Tibial artery (tissue), 4 donors: Measurements from ENCODE around the gene AP2S1.

Experiments
- DNase-seq, 2 donors: peaks; one replicate each; pipeline ENCODE4 v3.0.0-alpha.2; 2019
- H3K27ac ChIP-seq, 2 donors: fragments of 200-600 bp; sonication (generic) in 1 of 2; 1 replicate in 1 of 2; 2 replicates in 1 of 2; pipeline ENCODE4 v1.5.1; 2018 to 2019; ENCODE audit warnings: mild to moderate bottlenecking in 1 of 2
- H3K27me3 ChIP-seq, 2 donors: fragments of 200-600 bp; sonication (generic) in 1 of 2; one replicate each; pipeline versions ENCODE4 v1.5.1 to v1.6.0; 2016 to 2019
- H3K36me3 ChIP-seq, 3 donors: fragments of 200-600 bp; sonication (generic) in 2 of 3; one replicate each; pipeline ENCODE4 v1.5.1; 2016 to 2019; ENCODE audit warnings: mild to moderate bottlenecking in 2 of 3
- H3K4me1 ChIP-seq, 4 donors: fragments of 200-600 bp; sonication (generic) in 2 of 4; 1 replicate in 3 of 4; 2 replicates in 1 of 4; pipeline ENCODE4 v1.5.1; 2016 to 2019
- H3K4me3 ChIP-seq, 2 donors: fragments of 200-600 bp; sonication (generic) in 1 of 2; 1 replicate in 1 of 2; 2 replicates in 1 of 2; pipeline ENCODE4 v1.5.1; 2018 to 2019; ENCODE audit warnings: mild to moderate bottlenecking in 2 of 2
- H3K9me3 ChIP-seq, 3 donors: fragments of 200-600 bp; sonication (generic) in 1 of 3; one replicate each; pipeline ENCODE4 v1.5.1; 2016 to 2019
- intact Hi-C: fragments of 100-400 bp; cut with DNase I; formaldehyde crosslinking; loops from one replicate; pipeline ENCODE4 v1.15.0; 2023; ENCODE audit warnings: low total_unique reads
- TF ChIP-seq, protein P1 (sequence below), 2 experiments: fragments of 200-600 bp in 1 of 2; fragments of 450-650 bp in 1 of 2; IDR thresholded peaks; one replicate each; pipeline ENCODE4 v1.5.1; 2017 to 2019; ENCODE audit warnings: antibody characterized with exemption in 2 of 2, mild to moderate bottlenecking in 1 of 2, moderate library complexity in 1 of 2

The AP2S1 gene

DNA sequence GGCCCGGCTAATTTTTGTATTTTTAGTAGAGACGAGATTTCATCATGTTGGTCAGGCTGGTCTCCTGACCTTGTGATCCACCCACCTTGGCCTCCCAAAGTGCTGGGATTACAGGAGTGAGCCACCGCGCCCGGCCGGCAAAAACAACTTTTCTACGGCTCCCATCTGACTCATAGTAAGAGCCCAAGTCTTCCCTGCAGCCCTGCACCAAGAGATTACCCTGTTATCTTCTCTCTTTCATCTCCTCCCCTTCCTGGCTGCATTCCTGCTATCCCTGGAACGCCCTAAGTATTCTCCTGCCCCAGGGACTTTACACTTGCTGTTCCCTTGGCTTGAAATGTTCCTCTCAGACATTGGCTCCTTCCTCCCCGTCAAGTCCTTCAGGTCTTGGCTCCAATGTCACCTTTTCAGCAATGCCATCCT, 6.6 kb downstream of the AP2S1 start:
- Histone ChIP-seq H3K36me3 (peaks cover 30 to 65% (median 42%) of the 10 kb centered on the region in 3 donors), H3K9me3 (no peaks in the 10 kb centered on the region)
- intact Hi-C loops, result no loop called here

DNA sequence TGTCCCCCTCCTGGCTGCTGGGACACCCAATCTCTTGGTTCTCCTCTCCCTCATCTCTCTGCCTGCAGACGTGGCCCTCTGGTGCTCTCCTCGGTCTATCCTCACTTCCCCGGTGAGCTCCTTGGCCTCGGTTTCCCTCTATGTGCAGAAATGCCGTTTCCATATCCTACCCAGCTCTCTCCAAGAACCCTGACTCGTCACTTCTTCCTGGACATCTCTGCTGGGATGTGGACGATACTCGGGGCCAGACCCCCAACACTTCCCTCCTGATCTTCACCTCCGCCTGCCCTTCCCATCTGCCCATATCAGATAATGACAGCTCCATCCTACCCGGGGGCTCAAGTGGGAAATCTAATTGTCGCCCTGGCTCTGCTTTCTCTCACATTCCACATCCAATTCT, 7.9 kb downstream of the AP2S1 start:
- H3K36me3 ChIP-seq, result peaks cover 37 to 76% (median 52%) of the 10 kb centered on the region in 3 donors
- no peaks in the 10 kb centered on the region for H3K27me3 ChIP-seq
- intact Hi-C loops, result no loop called here
- H3K4me1 ChIP-seq, result peaks cover 0 to 30% (median 16%) of the 10 kb centered on the region in 4 donors
- H3K4me3 ChIP-seq, result no peak overlapping the region
- DNase-seq, result no peak
- TF ChIP-seq, protein P1, sequence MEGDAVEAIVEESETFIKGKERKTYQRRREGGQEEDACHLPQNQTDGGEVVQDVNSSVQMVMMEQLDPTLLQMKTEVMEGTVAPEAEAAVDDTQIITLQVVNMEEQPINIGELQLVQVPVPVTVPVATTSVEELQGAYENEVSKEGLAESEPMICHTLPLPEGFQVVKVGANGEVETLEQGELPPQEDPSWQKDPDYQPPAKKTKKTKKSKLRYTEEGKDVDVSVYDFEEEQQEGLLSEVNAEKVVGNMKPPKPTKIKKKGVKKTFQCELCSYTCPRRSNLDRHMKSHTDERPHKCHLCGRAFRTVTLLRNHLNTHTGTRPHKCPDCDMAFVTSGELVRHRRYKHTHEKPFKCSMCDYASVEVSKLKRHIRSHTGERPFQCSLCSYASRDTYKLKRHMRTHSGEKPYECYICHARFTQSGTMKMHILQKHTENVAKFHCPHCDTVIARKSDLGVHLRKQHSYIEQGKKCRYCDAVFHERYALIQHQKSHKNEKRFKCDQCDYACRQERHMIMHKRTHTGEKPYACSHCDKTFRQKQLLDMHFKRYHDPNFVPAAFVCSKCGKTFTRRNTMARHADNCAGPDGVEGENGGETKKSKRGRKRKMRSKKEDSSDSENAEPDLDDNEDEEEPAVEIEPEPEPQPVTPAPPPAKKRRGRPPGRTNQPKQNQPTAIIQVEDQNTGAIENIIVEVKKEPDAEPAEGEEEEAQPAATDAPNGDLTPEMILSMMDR (IDR thresholded peaks at IDR 0.05), result no peak
- H3K27ac ChIP-seq, result peak overlapping the region; percentile 78 to 86
- no peaks in the 10 kb centered on the region for H3K9me3 ChIP-seq

More for the DNA sequence above, 6.6 kb downstream of the AP2S1 start:
- no peaks in the 10 kb centered on the region for H3K27me3 ChIP-seq
- TF ChIP-seq, protein P1 (IDR thresholded peaks at IDR 0.05), result no peak
- no peak overlapping the region for H3K4me3 ChIP-seq
- no peak for DNase-seq
- H3K27ac ChIP-seq, result no peak overlapping the region
- H3K4me1 ChIP-seq, result peaks cover 0 to 40% (median 18%) of the 10 kb centered on the region in 4 donors

DNA sequence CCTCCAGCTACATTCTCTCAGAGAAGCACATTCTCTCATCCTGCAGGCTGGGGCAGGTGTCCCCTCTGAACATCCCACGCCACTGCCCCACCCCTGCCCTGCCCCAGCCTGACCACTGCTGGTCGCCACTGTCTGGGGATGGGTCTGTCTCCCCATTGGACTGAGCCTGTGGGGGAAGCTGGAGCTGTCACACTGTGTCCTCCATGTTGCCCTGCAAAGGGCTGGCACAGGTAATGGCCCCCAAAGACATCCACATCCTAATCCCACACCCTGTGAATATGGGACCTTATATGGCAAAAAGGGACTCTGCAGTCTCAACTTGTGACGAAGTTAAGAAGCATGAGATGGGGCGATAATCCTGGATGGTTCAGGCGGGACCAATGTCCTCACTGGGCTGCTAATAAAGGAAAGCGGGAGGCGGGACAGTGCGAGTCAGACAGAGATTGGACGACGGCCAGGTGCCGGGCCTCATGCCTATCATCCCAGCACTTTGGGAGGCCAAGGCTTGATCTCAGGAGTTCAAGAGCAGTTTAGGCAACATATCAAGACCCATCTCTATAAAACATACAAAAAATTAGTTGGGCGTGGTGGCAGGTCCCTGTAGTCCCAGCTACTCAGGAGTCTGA, 9.1 kb downstream of the AP2S1 start:
- intact Hi-C loops, result no loop called here
- H3K9me3 ChIP-seq, result no peaks in the 10 kb centered on the region
- DNase-seq, result peak; percentile 76 to 93
- no peak overlapping the region for H3K4me3 ChIP-seq
- peaks cover 42 to 74% (median 51%) of the 10 kb centered on the region in 3 donors for H3K36me3 ChIP-seq
- H3K27me3 ChIP-seq, result no peaks in the 10 kb centered on the region
- H3K27ac ChIP-seq, result peak overlapping the region; percentile 78 to 86
- TF ChIP-seq, protein P1 (IDR thresholded peaks at IDR 0.05), result no peak
- peaks cover 0 to 36% (median 20%) of the 10 kb centered on the region in 4 donors for H3K4me1 ChIP-seq

DNA sequence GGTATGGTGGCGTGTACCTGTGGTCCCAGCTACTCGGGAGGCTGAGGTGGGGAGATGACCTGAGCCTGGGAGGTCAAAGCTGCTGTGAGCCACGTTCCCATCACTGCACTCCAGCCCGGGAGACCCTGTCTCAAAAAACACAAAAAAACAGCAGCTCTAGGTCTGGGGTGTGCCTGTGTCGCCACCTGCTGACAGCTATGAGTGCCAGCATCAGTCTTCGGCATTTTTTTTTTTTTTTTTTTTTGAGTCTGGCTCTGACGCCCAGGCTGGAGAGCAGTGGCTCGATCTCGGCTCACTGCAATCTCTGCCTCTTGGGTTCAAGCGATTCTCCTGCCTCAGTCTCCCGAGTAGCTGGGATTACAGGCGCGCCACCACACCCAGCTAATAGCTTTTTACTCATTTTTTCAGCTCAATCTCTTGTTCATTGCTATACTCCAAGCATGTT, 10.1 kb downstream of the AP2S1 start:
- Histone ChIP-seq H3K36me3 (peaks cover 41 to 74% (median 51%) of the 10 kb centered on the region in 3 donors), H3K27me3 (no peaks in the 10 kb centered on the region), H3K4me1 (peaks cover 0 to 42% (median 23%) of the 10 kb centered on the region in 4 donors), H3K27ac (peak overlapping the region; percentile 78 to 86), H3K4me3 (no peak overlapping the region), H3K9me3 (no peaks in the 10 kb centered on the region)
- TF ChIP-seq, protein P1 (IDR thresholded peaks at IDR 0.05), result peak; percentile 76 to 90
- DNase-seq, result no peak
- intact Hi-C loops, result loop anchor here (1.0 kb wide), 1 partner anchor 83 kb away; no protein-coding TSS in a partner anchor

DNA sequence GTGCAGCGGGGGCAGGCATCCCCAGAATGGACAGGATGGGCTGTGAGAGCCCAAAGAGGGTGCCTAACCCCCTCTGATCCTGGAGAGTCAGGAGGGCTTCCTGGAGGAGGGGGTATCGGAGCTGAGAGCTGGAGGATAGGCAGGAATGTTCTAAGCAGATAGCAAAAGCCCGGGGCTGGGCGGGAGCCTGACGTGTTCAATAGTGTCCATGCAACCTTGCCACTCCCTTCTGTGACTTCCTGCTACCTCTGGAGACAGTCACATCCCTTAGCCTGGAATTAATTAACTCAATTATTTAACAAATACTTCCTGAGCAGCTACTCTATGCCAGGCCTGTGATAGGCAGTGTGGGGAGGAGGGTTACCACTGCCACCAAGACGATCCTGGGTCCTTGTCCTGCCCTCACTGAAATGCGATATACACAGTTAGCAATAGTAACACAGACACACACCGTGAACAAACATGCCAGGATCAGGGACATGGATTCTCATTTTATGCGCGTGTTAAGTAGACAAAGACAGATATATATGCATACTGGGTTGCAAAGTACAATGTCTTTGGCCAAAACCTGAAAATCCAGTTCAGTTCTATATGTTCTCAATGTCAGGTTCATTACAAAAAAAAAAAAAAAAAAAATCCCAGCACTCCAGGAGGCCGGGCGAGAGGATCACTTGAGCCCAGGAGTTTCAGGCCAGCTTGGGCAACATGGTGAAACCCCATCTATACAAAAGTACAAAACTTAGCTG, 10.7 kb downstream of the AP2S1 start:
- TF ChIP-seq, protein P1 (IDR thresholded peaks at IDR 0.05), result no peak
- H3K9me3 ChIP-seq, result no peaks in the 10 kb centered on the region
- H3K27ac ChIP-seq, result peak overlapping the region; percentile 78 to 86
- peaks cover 35 to 68% (median 47%) of the 10 kb centered on the region in 3 donors for H3K36me3 ChIP-seq
- intact Hi-C loops, result loop anchor here (1.0 to 5.0 kb wide), 2 partner anchors 83 to 138 kb away; no protein-coding TSS in a partner anchor
- peaks cover 0 to 42% (median 23%) of the 10 kb centered on the region in 4 donors for H3K4me1 ChIP-seq
- DNase-seq, result no peak
- no peak overlapping the region for H3K4me3 ChIP-seq
- H3K27me3 ChIP-seq, result no peaks in the 10 kb centered on the region
